OCI-LY3 (cell line): ENCODE data around the gene PLEKHB2.
"Not testable (repeated sequence)": the region's sequence is repeated elsewhere in the genome, so short reads cannot be mapped to it uniquely, and the experiment has no call there.

Source experiments
- H2AFZ ChIP-seq: fragments of 200-600, 300-600 bp; shearing (Covaris generic); 2 replicates; pipeline ENCODE4 v1.6.0; 2014; ENCODE audit warnings: antibody characterized with exemption, low read depth, low read length
- H3K27ac ChIP-seq: fragments of 200-600, 300-600 bp; sonication (generic); 2 replicates; pipeline ENCODE4 v1.5.1; 2014; ENCODE audit warnings: mild to moderate bottlenecking, low read length, moderate library complexity, mixed read lengths
- H3K27me3 ChIP-seq: fragments of 200-600, 300-600 bp; sonication (generic); 2 replicates; pipeline ENCODE4 v1.6.1; 2014; ENCODE audit warnings: low read depth, low read length, mixed read lengths
- H3K36me3 ChIP-seq: fragments of 200-600, 300-600 bp; sonication (generic); replicated peaks from 2 replicates; pipeline ENCODE3; 2014; ENCODE audit warnings: low read depth, low read length, mixed read lengths
- H3K4me1 ChIP-seq: fragments of 300-600, 200-600 bp; sonication (generic); 2 replicates; pipeline ENCODE4 v1.6.1; 2014; ENCODE audit warnings: low read length, mixed read lengths
- H3K4me2 ChIP-seq: fragments of 200-600, 300-600 bp; sonication (generic); 2 replicates; pipeline ENCODE4 v1.6.1; 2014; ENCODE audit warnings: low read length, mixed read lengths
- H3K4me3 ChIP-seq: fragments of 300-600, 200-600 bp; sonication (generic); 2 replicates; pipeline ENCODE4 v1.5.1; 2014; ENCODE audit warnings: antibody characterized with exemption, mild to moderate bottlenecking, low read length, moderate library complexity
- H3K79me2 ChIP-seq: fragments of 300-600, 200-600 bp; shearing (Covaris generic); 2 replicates; pipeline ENCODE4 v1.6.1; 2014; ENCODE audit warnings: mild to moderate bottlenecking, low read length, mixed read lengths
- H3K9ac ChIP-seq: fragments of 300-600, 200-600 bp; shearing (Covaris generic); 2 replicates; pipeline ENCODE4 v1.6.0; 2014; ENCODE audit warnings: mild to moderate bottlenecking, low read length, moderate library complexity
- H3K9me3 ChIP-seq: fragments of 200-600, 300-600 bp; shearing (Covaris generic); 2 replicates; pipeline ENCODE4 v1.6.1; 2014; ENCODE audit warnings: low read length, mixed read lengths; ENCODE audit not compliant: insufficient read depth
- H4K20me1 ChIP-seq: fragments of 200-600, 300-600 bp; sonication (generic); 2 replicates; pipeline ENCODE4 v1.6.1; 2016; ENCODE audit warnings: low read length, mixed read lengths; ENCODE audit not compliant: insufficient read depth
- EZH2phosphoT487 ChIP-seq: fragments of 200-600 bp; shearing (Covaris generic); IDR thresholded peaks from 2 replicates; pipeline ENCODE4 v1.6.1; 2018; ENCODE audit warnings: antibody characterized with exemption, mixed run types, low read depth
- TF ChIP-seq, protein P1 (sequence below): fragments of 200-600, 300-600 bp; sonication (generic); IDR thresholded peaks from 2 replicates; pipeline ENCODE4 v1.5.1; 2014; ENCODE audit warnings: antibody characterized with exemption, low read length, low read depth

PLEKHB2 gene

DNA sequence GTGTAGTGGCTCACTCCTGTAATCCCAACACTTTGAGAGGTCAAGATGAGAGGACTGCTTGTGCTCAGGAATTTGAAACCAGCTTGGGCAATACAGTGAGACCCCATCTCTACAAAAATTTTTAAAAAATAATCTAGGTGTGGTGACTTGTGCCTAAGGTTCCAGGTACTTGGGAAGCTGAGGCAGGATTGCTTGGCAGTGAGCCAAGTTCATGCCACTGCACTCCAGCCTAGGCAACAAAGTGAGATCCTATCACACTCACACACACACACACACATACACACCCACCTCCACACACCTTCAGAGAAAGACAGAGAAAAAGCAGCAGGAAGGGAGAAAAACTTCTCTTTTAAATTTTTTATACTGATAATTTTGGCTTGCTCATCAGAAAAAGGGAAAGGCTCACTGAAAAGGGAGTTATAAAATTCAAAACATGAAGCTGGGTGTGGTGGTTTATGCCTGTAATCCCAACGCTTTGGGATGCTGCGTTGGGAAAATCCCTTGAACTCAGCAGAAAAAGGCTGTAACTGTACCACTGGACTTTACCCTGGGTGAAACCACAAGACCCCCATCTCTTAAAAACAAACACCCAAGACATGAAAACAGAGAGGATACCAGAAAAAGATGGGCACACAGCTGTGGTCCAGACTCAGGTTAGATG lies 37.5 kb upstream of the PLEKHB2 start:
- H3K79me2 ChIP-seq, result peaks cover 93% of the 10 kb centered on the region
- peaks cover 40% of the 10 kb centered on the region for H4K20me1 ChIP-seq
- TF ChIP-seq, protein P1, sequence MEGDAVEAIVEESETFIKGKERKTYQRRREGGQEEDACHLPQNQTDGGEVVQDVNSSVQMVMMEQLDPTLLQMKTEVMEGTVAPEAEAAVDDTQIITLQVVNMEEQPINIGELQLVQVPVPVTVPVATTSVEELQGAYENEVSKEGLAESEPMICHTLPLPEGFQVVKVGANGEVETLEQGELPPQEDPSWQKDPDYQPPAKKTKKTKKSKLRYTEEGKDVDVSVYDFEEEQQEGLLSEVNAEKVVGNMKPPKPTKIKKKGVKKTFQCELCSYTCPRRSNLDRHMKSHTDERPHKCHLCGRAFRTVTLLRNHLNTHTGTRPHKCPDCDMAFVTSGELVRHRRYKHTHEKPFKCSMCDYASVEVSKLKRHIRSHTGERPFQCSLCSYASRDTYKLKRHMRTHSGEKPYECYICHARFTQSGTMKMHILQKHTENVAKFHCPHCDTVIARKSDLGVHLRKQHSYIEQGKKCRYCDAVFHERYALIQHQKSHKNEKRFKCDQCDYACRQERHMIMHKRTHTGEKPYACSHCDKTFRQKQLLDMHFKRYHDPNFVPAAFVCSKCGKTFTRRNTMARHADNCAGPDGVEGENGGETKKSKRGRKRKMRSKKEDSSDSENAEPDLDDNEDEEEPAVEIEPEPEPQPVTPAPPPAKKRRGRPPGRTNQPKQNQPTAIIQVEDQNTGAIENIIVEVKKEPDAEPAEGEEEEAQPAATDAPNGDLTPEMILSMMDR, result no peak
- no peak for TF ChIP-seq EZH2phosphoT487
- H3K4me1 ChIP-seq, result no peaks in the 10 kb centered on the region
- no peaks in the 10 kb centered on the region for H3K9me3 ChIP-seq
- H3K4me3 ChIP-seq, result no peak overlapping the region
- H3K36me3 ChIP-seq, result peaks cover 48% of the 10 kb centered on the region
- H3K27me3 ChIP-seq, result no peaks in the 10 kb centered on the region
- H2AFZ ChIP-seq, result no peak overlapping the region
- H3K4me2 ChIP-seq, result no peak overlapping the region
- H3K27ac ChIP-seq, result no peak overlapping the region
- no peak overlapping the region for H3K9ac ChIP-seq

DNA sequence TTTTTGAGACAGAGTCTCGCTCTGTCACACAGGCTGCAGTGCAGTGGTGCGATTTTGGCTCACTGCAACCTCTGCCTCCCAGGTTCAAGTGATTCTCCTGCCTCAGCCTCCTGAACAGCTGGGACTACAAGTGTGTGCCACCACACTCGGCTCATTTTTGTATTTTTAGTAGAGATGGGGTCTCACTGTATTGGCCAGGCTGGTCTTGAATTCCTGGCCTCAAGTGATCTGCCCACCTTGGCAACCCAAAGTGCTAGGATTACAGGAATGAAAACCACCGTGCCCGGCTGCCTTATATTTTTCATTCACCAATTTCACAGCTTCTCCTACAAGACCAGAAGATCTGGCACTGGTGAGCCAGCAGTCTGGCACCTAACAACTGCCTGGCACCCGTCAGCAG lies 37.0 kb upstream of the PLEKHB2 start:
- H3K27me3 ChIP-seq, H3K4me3 ChIP-seq, H3K4me2 ChIP-seq, H3K4me1 ChIP-seq, H3K9ac ChIP-seq, H2AFZ ChIP-seq, H3K27ac ChIP-seq, H3K9me3 ChIP-seq: not testable (repeated sequence)
- peaks cover 94% of the 10 kb centered on the region for H3K79me2 ChIP-seq
- peaks cover 42% of the 10 kb centered on the region for H4K20me1 ChIP-seq
- peaks cover 48% of the 10 kb centered on the region for H3K36me3 ChIP-seq

DNA sequence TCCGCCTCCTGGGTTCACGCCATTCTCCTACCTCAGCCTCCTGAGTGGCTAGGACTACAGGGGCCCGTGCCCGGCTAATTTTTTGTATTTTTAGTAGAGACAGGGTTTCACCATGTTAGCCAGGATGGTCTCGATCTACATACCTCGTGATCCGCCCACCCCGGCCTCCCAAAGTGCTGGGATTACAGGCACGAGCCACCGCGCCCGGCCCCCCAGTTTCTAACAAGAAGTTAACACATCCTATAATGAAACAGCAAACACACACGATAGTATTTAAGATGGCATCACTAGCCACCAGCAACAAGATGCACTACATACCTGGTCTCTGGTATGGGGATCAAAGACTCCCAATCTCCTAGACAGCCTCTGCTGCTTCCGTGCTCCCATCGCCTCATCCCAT lies 29.6 kb upstream of the PLEKHB2 start:
- not testable (repeated sequence) for H3K4me2 ChIP-seq, H3K4me1 ChIP-seq, H3K9ac ChIP-seq, H3K9me3 ChIP-seq, H3K27me3 ChIP-seq, H2AFZ ChIP-seq, H3K27ac ChIP-seq, H3K4me3 ChIP-seq
- Histone ChIP-seq H3K36me3 (peaks cover 58% of the 10 kb centered on the region), H3K79me2 (peaks cover 88% of the 10 kb centered on the region), H4K20me1 (peaks cover 47% of the 10 kb centered on the region)

DNA sequence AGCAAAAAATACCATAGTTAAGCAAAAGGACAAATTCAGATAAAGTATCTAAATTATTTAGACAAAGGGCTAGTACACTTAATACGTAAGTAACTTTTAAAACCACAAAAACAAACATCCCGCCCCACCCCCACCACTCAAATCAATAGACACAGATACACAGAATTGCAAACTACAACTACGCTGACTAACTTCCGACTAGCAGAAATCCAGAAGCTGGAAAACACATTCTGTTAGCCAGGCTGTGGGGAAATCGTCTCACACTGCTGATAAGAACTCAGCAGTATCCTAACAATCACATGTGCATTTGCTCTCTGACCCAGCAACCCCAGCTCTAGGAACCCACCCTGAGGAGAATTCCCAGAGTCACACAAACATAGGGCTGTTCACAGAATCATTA lies 28.4 kb upstream of the PLEKHB2 start:
- H3K9ac ChIP-seq, result no peak overlapping the region
- no peaks in the 10 kb centered on the region for H3K27me3 ChIP-seq
- TF ChIP-seq EZH2phosphoT487, result no peak
- TF ChIP-seq, protein P1, result no peak
- no peak overlapping the region for H2AFZ ChIP-seq
- peaks cover 87% of the 10 kb centered on the region for H3K79me2 ChIP-seq
- H3K4me1 ChIP-seq, result no peaks in the 10 kb centered on the region
- H3K27ac ChIP-seq, result no peak overlapping the region
- H3K36me3 ChIP-seq, result peaks cover 59% of the 10 kb centered on the region
- H3K9me3 ChIP-seq, result no peaks in the 10 kb centered on the region
- H3K4me2 ChIP-seq, result no peak overlapping the region
- no peak overlapping the region for H3K4me3 ChIP-seq
- peaks cover 41% of the 10 kb centered on the region for H4K20me1 ChIP-seq

DNA sequence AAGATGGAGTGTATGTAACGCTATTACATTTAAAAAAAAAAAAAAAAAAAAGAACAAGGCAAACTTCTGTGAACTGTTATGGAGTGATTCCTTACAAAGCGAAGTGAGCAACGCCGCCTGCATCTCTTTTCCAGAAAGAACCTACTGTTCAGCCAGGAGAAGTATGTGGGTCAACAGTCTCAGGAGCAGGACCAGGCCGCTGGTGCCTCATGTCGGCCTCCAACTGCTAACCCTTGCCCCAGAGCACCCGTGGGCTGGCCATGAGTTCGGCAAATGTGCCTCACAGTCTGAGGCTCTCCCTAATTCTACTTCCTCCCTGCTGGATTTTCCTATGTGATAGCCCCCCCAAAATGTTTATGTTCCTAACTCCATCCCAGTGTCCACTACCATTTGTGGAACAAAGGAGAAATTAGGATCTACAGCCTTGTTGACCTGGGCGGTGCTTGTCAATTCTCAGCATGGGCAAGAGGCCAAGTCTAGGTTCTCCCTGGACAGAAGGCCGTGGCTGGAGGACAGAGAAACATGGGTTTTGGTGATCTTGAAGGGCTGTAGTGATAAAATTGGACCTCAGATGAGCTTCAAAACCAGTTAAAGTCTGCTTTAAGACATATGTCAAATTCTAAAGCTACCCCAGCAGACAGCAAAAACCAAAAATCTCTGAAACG lies 27.8 kb upstream of the PLEKHB2 start:
- H3K4me3 ChIP-seq, result no peak overlapping the region

More for the DNA sequence above, 27.8 kb upstream of the PLEKHB2 start:
- H3K27ac ChIP-seq, result no peak overlapping the region
- peaks cover 90% of the 10 kb centered on the region for H3K79me2 ChIP-seq
- H2AFZ ChIP-seq, result no peak overlapping the region
- H4K20me1 ChIP-seq, result peaks cover 44% of the 10 kb centered on the region
- H3K27me3 ChIP-seq, result no peaks in the 10 kb centered on the region
- H3K4me2 ChIP-seq, result no peak overlapping the region
- no peaks in the 10 kb centered on the region for H3K9me3 ChIP-seq
- no peak overlapping the region for H3K9ac ChIP-seq
- H3K36me3 ChIP-seq, result peaks cover 63% of the 10 kb centered on the region
- no peaks in the 10 kb centered on the region for H3K4me1 ChIP-seq
- TF ChIP-seq, protein P1, result no peak
- no peak for TF ChIP-seq EZH2phosphoT487
